GM18909 (cell line): ENCODE measurements around the gene TMEM272.

Source experiments
- ATAC-seq: cut with Tn5 transposase; IDR thresholded peaks from one replicate; pipeline ENCODE4 v1.9.1; 2021; ENCODE audit warnings: mild to moderate bottlenecking; ENCODE audit not compliant: unreplicated experiment, poor library complexity

Gene TMEM272, protein sequence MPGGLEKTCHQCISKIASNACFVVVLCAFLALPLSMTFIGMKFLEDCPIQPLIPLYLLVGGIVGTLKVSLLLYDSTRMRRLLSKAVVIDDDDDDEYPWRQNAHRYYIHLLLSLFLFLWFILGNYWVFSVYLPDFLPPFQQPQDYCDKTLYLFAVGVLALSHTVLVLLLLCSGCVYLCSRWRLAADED

DNA sequence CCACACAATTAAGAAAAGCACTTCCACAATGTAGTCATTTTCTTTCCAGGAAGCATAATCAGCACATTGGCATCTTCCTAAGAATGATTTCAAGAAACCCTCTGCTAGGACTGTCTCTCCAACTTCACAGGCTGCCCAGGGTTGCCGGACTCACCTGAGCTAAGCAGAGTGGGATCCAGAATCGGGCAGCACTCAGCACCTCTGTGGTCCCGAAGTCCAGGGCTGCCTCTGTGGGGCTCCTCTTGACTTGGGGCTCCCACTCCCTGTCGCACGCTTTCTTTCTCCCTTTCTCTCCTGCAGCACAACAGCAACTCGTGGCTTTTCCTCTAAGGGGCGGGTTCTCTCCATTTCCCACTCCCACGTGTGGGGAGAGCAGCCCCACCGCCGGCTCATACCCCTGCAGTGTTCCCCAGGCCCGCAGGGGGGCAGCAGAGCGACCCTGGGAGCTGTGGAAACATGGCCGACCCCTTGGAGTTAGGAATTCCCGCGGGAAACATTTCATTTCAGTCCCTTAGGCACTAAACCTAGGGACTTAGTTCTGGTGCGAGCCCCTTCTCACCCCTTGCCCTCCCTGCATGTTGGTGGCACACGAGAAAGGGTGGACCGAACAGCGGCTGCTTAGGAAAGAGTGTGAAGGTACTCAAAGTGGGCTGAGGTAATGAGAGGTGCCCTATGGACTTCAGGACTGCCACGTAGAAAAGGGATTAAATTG lies at the start of gene TMEM272:
Gene TMEM272 (minus strand): TSS at position 316 of the 712 bp plus-strand sequence. CDS start 6,647 bp downstream, outside the sequence.
- no peak for ATAC-seq

DNA sequence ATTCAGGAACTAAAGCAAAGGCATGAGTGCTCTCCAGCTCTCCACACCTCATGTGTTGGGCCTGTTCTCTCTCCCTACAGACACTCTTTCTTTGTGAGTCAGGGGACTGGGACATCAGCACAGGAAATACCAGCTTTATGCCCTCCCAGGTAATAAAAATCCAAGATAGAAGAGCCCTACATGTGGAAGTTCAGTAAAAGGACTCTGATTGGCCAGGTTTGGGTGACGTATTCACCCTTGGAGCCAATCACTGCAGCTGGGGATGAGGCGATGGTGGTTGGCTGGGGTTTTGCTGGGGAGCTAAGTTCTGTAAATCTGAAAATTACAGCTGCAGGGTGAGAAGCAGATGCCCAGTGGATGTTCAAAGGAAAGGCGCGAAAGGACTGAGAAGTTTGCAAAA lies 49.3 kb upstream of the TMEM272 start:
- no peak for ATAC-seq

DNA sequence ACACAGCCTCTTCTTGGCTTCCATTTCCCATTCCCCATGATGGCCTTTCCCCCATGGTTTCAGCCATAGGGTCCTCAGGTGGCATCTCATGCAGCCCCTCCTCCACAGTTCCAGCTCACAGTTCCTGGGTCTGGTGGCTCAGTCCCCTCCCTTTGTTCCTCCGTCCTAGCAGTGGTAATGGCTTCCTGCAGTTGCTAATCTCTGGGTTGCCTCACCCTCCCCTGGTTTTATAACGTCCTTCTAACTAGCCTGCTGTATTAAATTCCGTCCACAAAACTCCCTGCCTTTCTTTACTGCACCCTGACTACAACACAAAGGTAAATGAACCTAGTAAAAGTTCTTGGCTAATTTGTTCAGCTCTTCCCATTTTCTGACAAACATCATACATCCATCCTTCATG lies 47.7 kb upstream of the TMEM272 start:
- no peak for ATAC-seq

DNA sequence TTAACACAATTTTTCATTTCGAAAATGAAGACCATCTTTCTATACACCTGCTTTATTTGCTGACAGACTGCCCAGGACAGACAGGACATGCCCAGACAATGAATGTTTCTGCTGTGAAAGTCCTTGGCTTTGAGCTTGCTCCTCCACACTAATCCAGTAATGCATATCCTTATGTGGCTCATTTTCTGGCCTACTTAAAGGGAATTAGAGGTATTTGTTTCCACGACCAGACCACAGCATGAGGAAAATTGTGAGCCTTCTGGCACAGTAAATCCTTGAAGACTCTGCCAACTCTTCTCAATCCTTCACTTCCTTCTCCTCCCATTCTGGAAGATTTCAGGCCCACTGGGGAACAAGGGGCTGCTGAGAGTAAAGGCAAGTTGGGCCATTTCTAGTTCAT lies 42.5 kb upstream of the TMEM272 start:
- ATAC-seq: no peak

DNA sequence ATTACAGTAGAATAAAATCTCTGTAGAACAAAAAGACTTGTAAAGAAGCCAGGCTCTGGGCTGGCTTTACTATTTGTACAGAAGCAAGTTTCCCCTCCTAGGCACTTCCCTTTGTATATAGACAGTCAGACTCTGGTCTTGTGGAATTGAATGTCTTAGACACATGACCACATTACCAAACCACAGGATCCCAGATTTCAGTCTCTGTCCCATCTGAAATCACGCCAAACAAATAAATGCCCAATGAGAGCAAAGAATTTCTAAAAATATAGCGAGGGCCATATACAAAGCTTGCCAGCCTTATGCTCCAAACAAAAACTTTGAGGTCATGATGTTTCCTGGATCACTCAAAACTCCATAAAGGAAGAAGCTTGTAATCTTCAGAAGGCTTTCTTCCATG lies 40.7 kb upstream of the TMEM272 start:
- no peak for ATAC-seq

DNA sequence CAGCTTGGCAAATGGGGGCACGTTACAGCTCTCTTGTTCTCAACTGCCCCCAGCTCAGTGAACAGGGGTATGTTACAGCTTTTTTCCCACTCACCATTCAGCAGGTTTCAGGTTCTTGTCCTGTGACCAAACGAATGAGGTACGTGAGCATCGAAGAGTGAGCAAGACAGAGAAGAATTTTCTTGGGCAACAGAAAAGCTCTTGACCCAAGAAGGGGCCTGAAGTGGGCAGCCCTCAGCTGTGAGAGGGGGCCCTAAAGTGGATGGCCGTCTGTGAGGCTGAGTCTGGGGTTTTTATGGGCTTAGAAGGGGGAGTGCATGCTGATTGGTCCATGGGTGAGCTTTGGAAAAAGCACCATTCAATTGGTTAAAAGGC lies 38.2 kb upstream of the TMEM272 start:
- ATAC-seq: no peak

DNA sequence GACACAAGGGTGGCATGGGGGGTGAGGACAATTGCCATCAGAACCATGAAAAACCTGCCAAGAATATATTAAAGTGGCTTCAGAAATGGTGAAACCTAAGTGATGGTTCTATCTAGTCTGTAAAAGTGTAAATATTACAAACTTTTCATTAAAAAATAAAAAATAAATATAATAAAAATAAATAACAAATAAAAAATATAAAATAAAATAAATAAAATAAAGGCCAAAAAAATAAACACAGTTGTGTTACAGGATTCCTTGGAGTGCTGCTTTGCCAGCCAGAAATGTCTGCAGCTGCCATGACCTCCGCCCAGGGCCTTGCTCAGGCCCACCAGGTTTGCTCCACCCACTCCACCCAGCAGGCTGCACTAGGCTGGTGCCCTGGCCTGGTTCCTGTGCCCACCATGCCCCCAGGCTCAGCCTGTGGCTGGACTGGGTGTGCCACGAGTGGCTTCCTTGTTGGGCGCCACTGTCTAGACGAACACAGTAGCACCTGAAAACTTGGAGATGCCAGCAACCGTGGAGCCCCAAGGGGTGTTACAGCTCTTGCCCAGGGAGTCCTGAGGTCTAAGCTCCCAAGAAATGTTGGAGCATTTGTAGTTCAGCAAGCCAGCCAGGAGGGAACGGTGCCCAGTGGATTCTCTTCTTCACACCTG lies 37.7 kb upstream of the TMEM272 start:
- ATAC-seq: no peak

DNA sequence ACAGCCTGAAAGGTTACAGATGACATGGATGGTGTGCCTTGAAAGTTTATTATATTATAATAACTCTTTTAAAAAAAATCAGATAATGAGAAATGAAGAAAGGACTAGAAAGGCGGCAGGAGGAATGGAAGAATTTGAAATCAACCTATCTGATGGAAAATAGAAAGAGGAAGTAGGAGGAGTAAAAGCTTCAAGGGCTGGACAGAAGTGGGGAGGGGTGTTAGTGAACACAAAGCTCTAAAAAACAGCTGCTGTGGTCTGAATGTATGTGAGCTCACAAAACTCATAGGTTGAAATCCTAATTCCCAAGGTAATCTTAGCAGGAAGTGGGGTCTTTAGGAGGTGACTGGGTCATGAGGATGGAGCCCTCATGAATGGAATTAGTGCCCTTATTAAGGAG lies 36.3 kb upstream of the TMEM272 start:
- no peak for ATAC-seq

DNA sequence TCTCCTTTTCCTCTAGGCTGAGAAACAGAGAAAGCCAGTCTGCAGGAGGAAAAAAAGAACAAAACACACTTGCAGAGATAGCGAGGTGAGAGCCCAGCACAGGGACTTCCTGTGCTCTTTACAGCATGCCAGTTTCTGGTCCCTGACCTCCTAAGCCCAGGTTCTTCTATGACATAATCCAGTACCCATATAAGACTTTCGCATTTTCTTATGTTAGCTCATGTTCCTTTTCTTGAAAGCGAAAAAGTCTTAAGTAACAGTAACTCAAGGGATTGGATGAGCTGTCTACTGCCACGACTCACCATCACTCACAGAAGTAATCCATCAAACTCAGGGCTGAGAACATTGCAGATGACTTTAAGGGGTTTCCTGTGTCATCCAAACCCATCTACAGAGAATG lies 34.2 kb upstream of the TMEM272 start:
- no peak for ATAC-seq

DNA sequence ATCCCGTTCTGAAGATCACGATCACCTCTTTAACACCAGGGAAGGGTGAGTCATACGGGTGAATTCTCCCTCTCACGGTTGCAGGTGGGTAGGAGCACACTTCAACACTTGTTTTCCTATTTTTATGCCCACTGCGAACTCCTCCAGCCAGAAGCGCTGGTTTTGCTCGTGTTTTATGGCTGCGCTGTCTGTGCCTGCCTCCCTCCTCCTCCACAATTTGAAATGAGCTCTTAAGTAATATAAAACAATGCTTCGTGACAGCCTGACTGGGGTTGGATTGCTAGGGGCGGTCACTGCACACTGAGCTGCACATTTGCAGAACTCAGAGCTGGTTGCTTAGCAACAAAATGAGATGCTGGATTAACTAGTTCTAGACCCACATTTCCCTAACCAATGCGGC lies 29.7 kb upstream of the TMEM272 start:
- ATAC-seq: no peak

DNA sequence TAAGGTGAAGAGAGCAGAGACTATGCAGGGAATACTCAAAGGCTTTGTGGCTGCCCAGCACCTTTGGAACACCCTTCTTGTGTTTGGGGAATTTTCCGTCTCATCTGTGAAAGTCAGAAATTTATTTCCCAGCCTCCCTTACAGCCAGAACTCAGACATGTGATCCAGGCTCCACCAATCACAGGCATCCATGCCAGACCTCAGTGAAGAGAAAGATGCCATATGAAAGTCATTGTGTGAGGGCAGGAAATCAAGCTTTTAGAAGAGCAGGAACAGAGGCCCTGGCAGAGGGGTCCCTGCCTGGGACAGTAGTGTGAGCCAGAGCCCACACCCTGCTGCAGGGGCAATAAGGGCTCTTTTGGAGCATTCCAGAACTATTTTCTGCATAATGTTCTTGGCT lies 28.9 kb upstream of the TMEM272 start:
- ATAC-seq: no peak

DNA sequence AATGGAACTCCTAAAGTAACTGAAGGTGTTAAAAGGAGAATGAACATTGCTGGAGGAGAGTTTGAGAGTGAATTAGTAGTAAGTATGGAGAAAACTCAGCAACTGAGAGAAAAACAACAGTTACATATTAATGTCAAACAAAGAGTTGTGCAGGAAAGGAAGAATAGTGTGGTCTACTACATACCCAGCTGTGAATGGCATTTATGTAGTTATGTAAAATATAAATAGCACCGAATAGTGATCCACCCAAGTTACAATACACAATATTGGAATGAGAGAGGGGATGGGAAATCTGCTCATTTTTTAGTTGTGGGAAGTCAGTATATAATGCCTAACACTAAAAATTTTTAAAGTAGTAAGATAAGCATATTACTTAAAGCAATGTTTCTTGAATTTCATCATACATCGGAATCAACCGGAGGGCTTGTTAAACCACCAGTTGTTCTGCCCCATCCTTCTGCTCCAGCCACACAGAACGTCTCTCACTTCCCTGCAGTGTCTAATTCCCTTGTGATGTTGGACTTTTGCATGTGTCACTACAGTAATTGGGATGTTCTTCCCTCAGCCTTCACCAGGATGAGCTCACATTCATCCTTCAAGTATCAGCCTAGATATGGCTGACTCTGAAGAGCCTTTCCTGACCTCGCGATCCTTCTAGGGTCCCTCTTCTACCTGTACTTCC lies 28.3 kb upstream of the TMEM272 start:
- ATAC-seq: no peak

DNA sequence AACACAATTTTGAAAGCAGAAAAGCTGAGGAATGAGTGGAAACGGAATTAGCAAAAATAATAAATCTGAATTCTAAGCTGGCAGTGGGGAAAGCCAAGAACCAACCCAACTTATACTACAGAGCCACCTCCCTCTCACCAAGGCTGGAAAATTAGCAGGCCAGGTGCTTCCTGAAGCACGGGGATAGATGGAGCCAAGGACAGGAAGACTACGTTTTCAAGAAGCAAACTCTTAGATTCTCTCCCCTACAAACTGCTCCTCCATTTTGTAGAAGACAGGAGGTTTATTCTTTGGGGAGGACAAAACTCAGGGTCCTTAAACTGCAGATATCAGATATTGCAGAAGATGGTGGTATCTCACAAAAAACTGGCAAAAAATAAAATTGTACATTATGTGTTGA lies 25.6 kb upstream of the TMEM272 start:
- ATAC-seq: no peak

DNA sequence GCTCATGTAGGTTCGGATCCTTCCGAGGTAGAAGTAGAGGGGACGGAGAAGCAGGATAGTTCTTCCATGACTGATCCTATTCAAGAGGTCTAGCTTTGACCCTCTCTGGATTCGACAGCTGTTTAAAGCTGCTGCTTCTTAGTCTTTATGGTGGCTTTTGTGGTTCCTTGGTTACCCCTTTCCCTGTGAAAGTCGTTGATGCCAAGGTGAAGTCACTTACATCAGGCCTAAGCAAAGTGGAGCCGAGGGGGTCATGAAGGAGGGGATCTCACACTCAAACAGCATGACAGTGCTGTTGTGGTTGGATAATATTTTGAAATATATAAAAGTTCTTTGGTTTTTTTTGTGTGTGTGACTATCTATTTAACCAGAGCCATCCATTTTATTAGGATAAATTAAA lies 24.9 kb upstream of the TMEM272 start:
- no peak for ATAC-seq

DNA sequence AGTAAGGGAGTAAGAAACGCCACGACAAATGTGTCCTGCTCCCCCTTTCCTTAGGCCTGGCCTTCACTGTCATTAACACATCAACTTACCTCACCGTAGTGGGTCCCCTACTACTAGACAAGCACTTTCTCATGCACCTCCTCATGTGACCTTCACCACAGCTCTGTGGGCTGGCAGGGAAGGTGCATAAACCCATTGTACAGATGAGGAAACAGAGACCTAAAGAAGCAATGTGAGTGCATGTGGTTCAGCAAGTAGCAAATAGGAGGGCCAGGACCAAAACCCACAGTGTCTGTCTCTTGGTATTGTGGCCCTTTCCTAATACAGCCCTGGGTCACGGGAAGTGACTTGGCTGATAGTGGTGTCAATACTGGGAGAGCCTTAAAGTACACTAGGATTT lies 22.1 kb upstream of the TMEM272 start:
- ATAC-seq: no peak

DNA sequence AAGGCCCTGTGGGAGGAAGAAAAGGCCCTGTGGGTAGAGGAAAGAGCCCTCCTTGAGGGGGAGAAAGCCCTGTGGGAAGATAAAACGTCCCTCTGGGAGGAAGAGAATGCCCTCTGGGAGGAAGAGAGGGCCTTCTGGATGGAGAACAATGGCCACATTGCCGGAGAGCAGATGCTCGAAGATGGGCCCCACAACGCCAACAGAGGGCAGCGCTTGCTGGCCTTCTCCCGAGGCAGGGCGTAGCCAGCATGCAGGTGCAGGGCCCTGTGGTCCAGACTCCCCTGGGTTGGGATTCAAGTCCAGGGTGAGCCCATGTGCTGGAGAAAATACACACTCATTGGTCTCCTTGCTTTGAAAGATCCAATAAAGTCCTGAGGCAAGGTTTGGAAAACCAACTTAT lies 20.9 kb upstream of the TMEM272 start:
- no peak for ATAC-seq

DNA sequence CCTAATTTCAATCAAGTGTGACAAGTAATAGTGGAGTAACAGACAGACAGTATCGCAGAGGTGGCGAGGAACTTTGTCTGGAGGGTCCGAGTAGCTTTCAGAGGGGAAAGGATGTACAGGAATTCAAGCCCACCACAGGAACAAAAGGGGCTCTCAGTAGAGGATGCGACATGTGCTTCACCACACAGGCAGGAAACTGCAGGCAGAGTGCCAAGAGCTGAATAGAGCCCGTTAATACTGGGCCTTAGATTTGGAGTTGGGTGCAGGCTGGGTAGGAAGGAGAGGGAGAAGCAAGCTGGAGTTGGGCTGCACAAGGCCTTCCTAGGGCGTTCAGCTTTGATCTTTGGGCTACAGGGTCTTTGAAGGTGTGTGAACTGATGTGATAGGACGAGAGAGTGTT lies 18.0 kb upstream of the TMEM272 start:
- ATAC-seq: no peak

DNA sequence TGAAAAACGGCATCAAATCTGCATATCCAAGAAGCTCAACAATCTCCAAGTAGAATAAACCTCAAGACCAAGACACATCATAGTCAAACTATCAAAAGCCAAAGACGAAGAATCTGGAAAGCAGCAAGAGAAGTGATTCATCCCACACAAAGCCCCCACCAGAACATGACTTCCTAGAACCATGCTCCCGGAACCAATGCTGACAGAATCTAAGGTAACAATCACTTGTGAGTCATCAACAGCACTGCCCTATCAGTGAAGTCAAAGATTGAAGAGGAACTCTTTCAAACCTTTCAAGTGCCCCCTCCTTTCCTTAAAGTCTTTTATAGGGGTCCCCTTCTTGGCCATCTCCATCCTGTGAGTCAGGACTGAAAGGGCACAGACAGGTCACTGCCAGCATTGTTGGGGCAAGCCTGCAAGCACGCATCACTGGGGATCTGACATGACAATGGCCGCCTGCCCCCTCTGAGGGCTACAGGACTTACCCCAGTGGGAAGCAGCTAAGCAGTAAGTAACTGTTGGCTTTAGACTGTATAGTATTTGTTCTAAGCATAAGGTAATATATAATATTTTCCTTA lies 16.8 kb upstream of the TMEM272 start, which contains the start of gene CCDC70:
Gene CCDC70 (plus strand): TSS at position 247 of the 578 bp plus-strand sequence. CDS start 3,443 bp downstream, outside the sequence.
- ATAC-seq: no peak

DNA sequence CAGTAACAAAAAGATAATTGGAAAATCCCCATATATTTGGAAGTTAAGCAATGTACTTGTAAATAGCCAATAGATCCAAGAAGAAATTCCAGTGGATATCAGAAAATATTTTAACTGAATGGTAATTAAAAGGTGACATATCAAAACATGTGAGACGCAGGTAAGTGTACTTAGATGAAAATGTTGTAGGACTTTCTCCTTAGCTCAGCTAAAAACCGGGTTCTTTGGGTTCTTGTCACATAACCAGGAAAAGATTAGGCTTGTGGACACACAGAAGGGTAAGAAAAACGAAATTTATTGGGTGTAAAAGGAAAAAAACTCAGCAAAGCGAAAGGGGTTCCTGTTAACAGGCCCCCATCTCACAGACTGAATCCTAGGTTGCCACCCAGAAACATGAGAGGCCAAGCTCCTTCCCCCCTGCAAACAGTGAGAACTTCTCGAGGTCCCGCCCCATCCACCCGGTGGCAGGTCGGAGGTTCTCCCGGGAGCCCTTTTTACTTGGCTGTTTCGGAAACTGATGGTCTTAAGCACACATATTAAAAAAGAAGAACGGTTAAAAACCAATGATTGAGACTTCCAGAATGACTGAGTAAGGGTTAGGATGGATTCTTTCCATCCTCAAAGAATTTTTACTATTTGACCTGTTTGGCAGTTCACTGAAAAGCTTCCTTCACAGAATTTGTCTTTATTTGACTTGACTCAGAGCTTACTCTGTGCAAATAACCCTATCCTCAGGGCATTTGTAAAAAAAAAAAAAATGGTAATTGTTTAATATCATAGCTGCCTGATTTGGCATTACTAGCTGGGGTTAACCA lies 13.7 kb upstream of the TMEM272 start:
- no peak for ATAC-seq

DNA sequence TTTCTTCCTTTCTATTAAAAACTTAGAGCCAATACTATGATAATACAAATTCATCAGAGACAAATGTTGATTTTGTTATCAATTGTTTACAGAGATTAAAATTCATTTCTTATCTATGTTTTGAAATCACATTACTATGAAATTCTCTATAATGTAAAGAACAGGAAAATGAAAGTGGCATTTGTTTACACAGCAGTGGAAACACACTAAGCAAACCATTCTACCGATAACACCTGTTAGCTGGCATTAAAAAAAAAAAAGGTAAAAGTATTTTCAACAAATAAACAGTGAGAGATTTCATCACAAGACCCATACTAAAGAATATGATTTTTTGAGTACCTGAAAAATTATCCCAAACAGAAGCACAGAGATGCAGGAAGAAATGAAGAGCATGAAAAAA lies 12.0 kb upstream of the TMEM272 start:
- ATAC-seq: no peak
